ENCODE data around the gene NUTM2E. TPM values are rescaled to one million over a fixed set of nuclear protein-coding genes. Genes with fewer than 3 reads are reported as not detected.
"Not testable (repeated sequence)": the region's sequence is repeated elsewhere in the genome, so short reads cannot be mapped to it uniquely, and the experiment has no call there.

NUTM2E gene
- total RNA-seq, 3 donors from 2014 or later (not counting 1 experiment from before 2014, with no cell fraction given), result 0.30 to 0.49 TPM; not detected in 1

DNA sequence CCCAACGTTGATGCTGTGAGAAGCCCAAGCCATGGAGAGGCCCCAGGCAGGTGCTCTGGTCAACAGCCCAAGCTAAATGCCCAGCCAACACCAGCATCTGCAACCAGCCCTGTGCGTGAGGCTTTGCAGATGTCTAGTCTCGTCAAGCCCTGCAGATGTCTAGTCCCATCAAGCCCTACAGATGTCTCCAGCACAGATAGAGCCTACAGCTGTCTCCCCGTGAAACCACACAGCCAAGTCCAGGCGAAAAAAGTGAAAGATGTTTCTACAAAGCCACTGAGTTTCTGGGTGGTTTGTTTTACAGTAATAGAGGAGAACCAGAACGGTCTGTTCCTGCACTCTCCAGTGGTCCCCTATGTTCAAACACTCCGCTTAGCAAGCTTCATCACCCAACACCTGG, 41.5 kb downstream of the NUTM2E start:
- WGBS (ENCODE audit: insufficient coverage), result 54% methylated on average over 3 of the region's 7 CpGs
- H3K27ac ChIP-seq (ENCODE audit: low read length); intact Hi-C loops (cut with micrococcal nuclease); H3K4me3 Mint-ChIP-seq; H3K4me1 ChIP-seq (ENCODE audit: control insufficient read depth, insufficient read depth, low read length); H3K27me3 ChIP-seq (ENCODE audit: control insufficient read depth, insufficient read depth, low read length); H3K4me3 ChIP-seq (ENCODE audit: low read length); H3K36me3 Mint-ChIP-seq; H3K27ac Mint-ChIP-seq; DNase-seq; ATAC-seq; H3K4me1 Mint-ChIP-seq; H3K9me3 ChIP-seq (ENCODE audit: control insufficient read depth, insufficient read depth, low read length); H3K9me3 Mint-ChIP-seq; H3K27me3 Mint-ChIP-seq (ENCODE audit: low read depth in 2 of 2); H3K36me3 ChIP-seq (ENCODE audit: control insufficient read depth, insufficient read depth, low read length): not testable (repeated sequence)

DNA sequence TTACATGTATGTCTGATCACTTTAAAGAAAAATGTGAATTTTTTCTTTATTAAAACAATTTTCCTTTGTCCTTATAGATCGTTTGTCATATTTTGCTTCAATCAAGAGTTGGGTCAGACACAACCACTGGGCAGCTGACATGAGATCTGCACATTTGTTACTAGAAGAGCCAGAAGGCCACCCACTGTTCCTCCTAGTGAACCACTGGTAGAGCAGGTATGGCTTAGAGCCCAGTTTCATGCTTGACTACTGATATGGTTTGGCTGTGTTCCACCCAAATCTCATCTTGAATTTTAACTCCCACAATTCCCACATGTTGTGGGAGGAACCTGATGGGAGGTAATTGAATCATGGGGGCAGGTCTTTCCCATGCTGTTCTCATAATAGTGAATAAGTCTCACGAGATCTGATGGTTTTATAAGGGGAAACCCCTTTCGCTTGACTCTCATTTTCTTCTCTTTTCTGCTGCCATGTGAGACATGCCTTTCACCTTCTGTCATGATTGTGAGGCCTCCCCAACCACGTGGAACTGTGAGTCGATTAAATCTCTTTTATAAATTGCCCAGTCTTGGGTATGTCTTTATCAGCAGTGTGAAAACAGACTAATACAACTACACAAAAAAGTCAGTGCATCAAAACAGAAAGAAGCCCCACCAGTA, 43.0 kb downstream of the NUTM2E start:
- H3K27me3 ChIP-seq (ENCODE audit: control insufficient read depth, insufficient read depth, low read length); H3K27ac ChIP-seq (ENCODE audit: low read length); DNase-seq; H3K4me1 ChIP-seq (ENCODE audit: control insufficient read depth, insufficient read depth, low read length); H3K27ac Mint-ChIP-seq; intact Hi-C loops (cut with micrococcal nuclease); H3K36me3 Mint-ChIP-seq; H3K36me3 ChIP-seq (ENCODE audit: control insufficient read depth, insufficient read depth, low read length); H3K4me3 Mint-ChIP-seq; H3K27me3 Mint-ChIP-seq (ENCODE audit: low read depth in 2 of 2); H3K4me3 ChIP-seq (ENCODE audit: low read length); H3K9me3 Mint-ChIP-seq; ATAC-seq; H3K9me3 ChIP-seq (ENCODE audit: control insufficient read depth, insufficient read depth, low read length); H3K4me1 Mint-ChIP-seq: not testable (repeated sequence)
- WGBS (ENCODE audit: insufficient coverage), result 56% methylated on average over 3 of the region's 5 CpGs

DNA sequence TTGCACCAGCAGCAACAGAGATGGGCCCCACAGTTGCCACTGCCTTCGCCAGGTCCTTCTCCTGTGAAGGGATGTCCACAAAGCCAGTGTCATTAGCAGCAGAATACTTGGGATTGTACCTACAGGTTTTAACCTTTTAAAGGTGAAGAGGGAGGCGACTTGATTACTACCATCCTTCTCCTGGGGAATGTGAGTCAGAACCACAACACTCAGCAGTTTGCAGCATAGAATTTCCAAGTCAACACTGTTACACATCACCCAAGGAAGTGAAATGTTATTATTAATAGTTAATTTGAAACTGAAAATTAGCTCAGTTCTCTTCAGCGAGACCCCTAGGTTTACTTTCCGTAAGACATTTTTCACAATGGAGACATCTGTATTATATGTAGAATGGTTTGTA, 45.2 kb downstream of the NUTM2E start:
- H3K4me1 Mint-ChIP-seq; H3K36me3 Mint-ChIP-seq; H3K4me1 ChIP-seq (ENCODE audit: control insufficient read depth, insufficient read depth, low read length); H3K27me3 Mint-ChIP-seq (ENCODE audit: low read depth in 2 of 2); H3K36me3 ChIP-seq (ENCODE audit: control insufficient read depth, insufficient read depth, low read length); H3K27me3 ChIP-seq (ENCODE audit: control insufficient read depth, insufficient read depth, low read length); H3K4me3 ChIP-seq (ENCODE audit: low read length); H3K9me3 Mint-ChIP-seq; DNase-seq; H3K27ac ChIP-seq (ENCODE audit: low read length); intact Hi-C loops (cut with micrococcal nuclease); ATAC-seq; H3K4me3 Mint-ChIP-seq; H3K27ac Mint-ChIP-seq; H3K9me3 ChIP-seq (ENCODE audit: control insufficient read depth, insufficient read depth, low read length): not testable (repeated sequence)
- 92% methylated on average over 1 of the region's 4 CpGs for WGBS (ENCODE audit: insufficient coverage)

Other genes with a start within 250 kb of the NUTM2E start
- not detected for gene SFTPA1, start 215.8 kb upstream of the NUTM2E start, total RNA-seq
- 1 to 10 TPM in 2 of 3 donors, under 1 TPM in 1; 0.75 to 2.1 (median 1.3) TPM for gene NUTM2B, start 123.5 kb upstream of the NUTM2E start, total RNA-seq
- gene SFTPD, start 122.4 kb downstream of the NUTM2E start, total RNA-seq, result under 1 TPM in 1 of 3 donors, not detected in 2; 0.56 TPM

Data from natural killer cell (primary cell).